Inflammatory macrophage treated with lipopolysaccharide for 4 hours (primary cell): Measurements from ENCODE around the gene EIF5B.

Experiments used
- DNase-seq: peaks from one replicate; pipeline ENCODE4 v3.0.0-alpha.2; 2020

EIF5B gene

GRCh38 chr2:99374747-99375146 is 37.6 kb downstream of the EIF5B start:
- no peak for DNase-seq

GRCh38 chr2:99376254-99376864 is 39.2 kb downstream of the EIF5B start:
- no peak for DNase-seq

- no peak for DNase-seq
These were observed 40.7 kb downstream of the EIF5B start for GRCh38 chr2:99377879-99378278.

GRCh38 chr2:99380376-99381010 is 43.3 kb downstream of the EIF5B start:
- no peak for DNase-seq

GRCh38 chr2:99382143-99382542 is 45.0 kb downstream of the EIF5B start:
- no peak for DNase-seq

- DNase-seq: no peak
These were observed 48.8 kb downstream of the EIF5B start for GRCh38 chr2:99386011-99386410.

- DNase-seq: no peak
These were observed 51.7 kb downstream of the EIF5B start for GRCh38 chr2:99388892-99389291.

GRCh38 chr2:99389371-99389770 is 52.2 kb downstream of the EIF5B start:
- DNase-seq: no peak

- DNase-seq: no peak
These were observed 52.8 kb downstream of the EIF5B start for GRCh38 chr2:99389946-99390345.

GRCh38 chr2:99395589-99396130 is 58.5 kb downstream of the EIF5B start:
- no peak for DNase-seq

GRCh38 chr2:99397266-99397920 is 60.2 kb downstream of the EIF5B start:
- no peak for DNase-seq

GRCh38 chr2:99398303-99398702 is 61.1 kb downstream of the EIF5B start:
- DNase-seq: no peak

- no peak for DNase-seq
These were observed 61.9 kb downstream of the EIF5B start for GRCh38 chr2:99399063-99399462.

- no peak for DNase-seq
These were observed 62.6 kb downstream of the EIF5B start for GRCh38 chr2:99399795-99400194.

GRCh38 chr2:99401841-99402240 is 64.7 kb downstream of the EIF5B start:
- no peak for DNase-seq

- DNase-seq: no peak
These were observed 65.9 kb downstream of the EIF5B start for GRCh38 chr2:99403084-99403483.

GRCh38 chr2:99403524-99403923 is 66.3 kb downstream of the EIF5B start:
- DNase-seq: no peak

GRCh38 chr2:99404039-99404796 is 67.0 kb downstream of the EIF5B start:
- DNase-seq: no peak

GRCh38 chr2:99404797-99405669 is 67.8 kb downstream of the EIF5B start:
- DNase-seq: no peak

- DNase-seq: no peak
These were observed 68.9 kb downstream of the EIF5B start for GRCh38 chr2:99406137-99406536.

GRCh38 chr2:99410276-99410675 is 73.1 kb downstream of the EIF5B start:
- no peak for DNase-seq

GRCh38 chr2:99414566-99414965 is 77.4 kb downstream of the EIF5B start:
- DNase-seq: peak; percentile 68
